ENCODE data around the gene SLC46A2.

DNA sequence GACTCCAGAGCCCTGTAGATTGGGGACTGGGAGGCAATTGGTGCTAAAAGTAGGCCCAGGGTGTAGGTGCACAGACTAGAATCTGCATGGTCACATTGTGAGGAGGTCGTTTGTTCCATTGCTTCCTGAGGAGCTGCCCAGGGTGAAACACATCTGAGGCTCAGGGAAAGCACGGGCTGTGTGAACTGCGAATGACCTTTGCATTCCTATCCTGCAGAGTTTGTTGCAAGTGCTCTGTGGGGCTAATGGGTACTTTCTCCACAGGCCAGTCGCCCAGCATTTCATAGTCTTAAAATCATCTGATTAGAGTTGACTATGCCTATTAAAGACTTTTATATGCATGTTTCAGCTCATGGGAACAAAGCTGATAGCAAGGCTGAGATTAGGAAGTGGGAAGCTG is 14.4 kb upstream of the SLC46A2 start:
- TF ChIP-seq, protein P1, sequence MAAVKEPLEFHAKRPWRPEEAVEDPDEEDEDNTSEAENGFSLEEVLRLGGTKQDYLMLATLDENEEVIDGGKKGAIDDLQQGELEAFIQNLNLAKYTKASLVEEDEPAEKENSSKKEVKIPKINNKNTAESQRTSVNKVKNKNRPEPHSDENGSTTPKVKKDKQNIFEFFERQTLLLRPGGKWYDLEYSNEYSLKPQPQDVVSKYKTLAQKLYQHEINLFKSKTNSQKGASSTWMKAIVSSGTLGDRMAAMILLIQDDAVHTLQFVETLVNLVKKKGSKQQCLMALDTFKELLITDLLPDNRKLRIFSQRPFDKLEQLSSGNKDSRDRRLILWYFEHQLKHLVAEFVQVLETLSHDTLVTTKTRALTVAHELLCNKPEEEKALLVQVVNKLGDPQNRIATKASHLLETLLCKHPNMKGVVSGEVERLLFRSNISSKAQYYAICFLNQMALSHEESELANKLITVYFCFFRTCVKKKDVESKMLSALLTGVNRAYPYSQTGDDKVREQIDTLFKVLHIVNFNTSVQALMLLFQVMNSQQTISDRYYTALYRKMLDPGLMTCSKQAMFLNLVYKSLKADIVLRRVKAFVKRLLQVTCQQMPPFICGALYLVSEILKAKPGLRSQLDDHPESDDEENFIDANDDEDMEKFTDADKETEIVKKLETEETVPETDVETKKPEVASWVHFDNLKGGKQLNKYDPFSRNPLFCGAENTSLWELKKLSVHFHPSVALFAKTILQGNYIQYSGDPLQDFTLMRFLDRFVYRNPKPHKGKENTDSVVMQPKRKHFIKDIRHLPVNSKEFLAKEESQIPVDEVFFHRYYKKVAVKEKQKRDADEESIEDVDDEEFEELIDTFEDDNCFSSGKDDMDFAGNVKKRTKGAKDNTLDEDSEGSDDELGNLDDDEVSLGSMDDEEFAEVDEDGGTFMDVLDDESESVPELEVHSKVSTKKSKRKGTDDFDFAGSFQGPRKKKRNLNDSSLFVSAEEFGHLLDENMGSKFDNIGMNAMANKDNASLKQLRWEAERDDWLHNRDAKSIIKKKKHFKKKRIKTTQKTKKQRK (IDR thresholded peaks at IDR 0.05; ENCODE audit: borderline replicate concordance, low read depth, low read length), result no peak
- TF ChIP-seq SREBF2 (CRISPR knock-in tag; IDR thresholded peaks at IDR 0.05) (no peak), ETV1 (tag; conservative IDR thresholded peaks at IDR 0.05; ENCODE audit: low read depth) (no peak), ZNF41 (CRISPR knock-in tag; conservative IDR thresholded peaks at IDR 0.05) (no peak), ILF3 (IDR thresholded peaks at IDR 0.05; ENCODE audit: borderline replicate concordance) (no peak), MYC (IDR thresholded peaks at IDR 0.05; ENCODE audit: low read depth, low read length) (no peak), MYC (CRISPR knock-in tag; IDR thresholded peaks at IDR 0.05; ENCODE audit: borderline replicate concordance, low read depth) (no peak)
- TF ChIP-seq, protein P2, sequence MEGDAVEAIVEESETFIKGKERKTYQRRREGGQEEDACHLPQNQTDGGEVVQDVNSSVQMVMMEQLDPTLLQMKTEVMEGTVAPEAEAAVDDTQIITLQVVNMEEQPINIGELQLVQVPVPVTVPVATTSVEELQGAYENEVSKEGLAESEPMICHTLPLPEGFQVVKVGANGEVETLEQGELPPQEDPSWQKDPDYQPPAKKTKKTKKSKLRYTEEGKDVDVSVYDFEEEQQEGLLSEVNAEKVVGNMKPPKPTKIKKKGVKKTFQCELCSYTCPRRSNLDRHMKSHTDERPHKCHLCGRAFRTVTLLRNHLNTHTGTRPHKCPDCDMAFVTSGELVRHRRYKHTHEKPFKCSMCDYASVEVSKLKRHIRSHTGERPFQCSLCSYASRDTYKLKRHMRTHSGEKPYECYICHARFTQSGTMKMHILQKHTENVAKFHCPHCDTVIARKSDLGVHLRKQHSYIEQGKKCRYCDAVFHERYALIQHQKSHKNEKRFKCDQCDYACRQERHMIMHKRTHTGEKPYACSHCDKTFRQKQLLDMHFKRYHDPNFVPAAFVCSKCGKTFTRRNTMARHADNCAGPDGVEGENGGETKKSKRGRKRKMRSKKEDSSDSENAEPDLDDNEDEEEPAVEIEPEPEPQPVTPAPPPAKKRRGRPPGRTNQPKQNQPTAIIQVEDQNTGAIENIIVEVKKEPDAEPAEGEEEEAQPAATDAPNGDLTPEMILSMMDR (IDR thresholded peaks at IDR 0.05 in 2 of 3, conservative IDR thresholded peaks at IDR 0.05 in 1 of 3; ENCODE audit: insufficient read depth in 2 of 3, low read depth in 1 of 3, low read length in 3 of 3), result no peak
- TF ChIP-seq, protein P3, sequence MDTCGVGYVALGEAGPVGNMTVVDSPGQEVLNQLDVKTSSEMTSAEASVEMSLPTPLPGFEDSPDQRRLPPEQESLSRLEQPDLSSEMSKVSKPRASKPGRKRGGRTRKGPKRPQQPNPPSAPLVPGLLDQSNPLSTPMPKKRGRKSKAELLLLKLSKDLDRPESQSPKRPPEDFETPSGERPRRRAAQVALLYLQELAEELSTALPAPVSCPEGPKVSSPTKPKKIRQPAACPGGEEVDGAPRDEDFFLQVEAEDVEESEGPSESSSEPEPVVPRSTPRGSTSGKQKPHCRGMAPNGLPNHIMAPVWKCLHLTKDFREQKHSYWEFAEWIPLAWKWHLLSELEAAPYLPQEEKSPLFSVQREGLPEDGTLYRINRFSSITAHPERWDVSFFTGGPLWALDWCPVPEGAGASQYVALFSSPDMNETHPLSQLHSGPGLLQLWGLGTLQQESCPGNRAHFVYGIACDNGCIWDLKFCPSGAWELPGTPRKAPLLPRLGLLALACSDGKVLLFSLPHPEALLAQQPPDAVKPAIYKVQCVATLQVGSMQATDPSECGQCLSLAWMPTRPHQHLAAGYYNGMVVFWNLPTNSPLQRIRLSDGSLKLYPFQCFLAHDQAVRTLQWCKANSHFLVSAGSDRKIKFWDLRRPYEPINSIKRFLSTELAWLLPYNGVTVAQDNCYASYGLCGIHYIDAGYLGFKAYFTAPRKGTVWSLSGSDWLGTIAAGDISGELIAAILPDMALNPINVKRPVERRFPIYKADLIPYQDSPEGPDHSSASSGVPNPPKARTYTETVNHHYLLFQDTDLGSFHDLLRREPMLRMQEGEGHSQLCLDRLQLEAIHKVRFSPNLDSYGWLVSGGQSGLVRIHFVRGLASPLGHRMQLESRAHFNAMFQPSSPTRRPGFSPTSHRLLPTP (IDR thresholded peaks at IDR 0.05; ENCODE audit: borderline replicate concordance, extremely low read depth, insufficient read length), result no peak
- TF ChIP-seq, protein P4, sequence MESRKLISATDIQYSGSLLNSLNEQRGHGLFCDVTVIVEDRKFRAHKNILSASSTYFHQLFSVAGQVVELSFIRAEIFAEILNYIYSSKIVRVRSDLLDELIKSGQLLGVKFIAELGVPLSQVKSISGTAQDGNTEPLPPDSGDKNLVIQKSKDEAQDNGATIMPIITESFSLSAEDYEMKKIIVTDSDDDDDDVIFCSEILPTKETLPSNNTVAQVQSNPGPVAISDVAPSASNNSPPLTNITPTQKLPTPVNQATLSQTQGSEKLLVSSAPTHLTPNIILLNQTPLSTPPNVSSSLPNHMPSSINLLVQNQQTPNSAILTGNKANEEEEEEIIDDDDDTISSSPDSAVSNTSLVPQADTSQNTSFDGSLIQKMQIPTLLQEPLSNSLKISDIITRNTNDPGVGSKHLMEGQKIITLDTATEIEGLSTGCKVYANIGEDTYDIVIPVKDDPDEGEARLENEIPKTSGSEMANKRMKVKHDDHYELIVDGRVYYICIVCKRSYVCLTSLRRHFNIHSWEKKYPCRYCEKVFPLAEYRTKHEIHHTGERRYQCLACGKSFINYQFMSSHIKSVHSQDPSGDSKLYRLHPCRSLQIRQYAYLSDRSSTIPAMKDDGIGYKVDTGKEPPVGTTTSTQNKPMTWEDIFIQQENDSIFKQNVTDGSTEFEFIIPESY (CRISPR knock-in tag; IDR thresholded peaks at IDR 0.05), result no peak
